H1 (cell line): ENCODE measurements around the gene GTF3C2.

ENCODE experiments used
- BRCA1 ChIP-seq: IDR thresholded peaks from 2 replicates; pipeline ENCODE4 v1.6.1; 2012; ENCODE audit warnings: low read depth, low read length, improper control_type of control experiment
- CHD2 ChIP-seq: IDR thresholded peaks from 2 replicates; pipeline ENCODE4 v1.6.1; 2012; ENCODE audit warnings: low read length, improper control_type of control experiment
- EZH2 ChIP-seq: fragments of 200-600 bp; sonication (generic); IDR thresholded peaks from 2 replicates; pipeline ENCODE4 v1.7.1; 2012; ENCODE audit warnings: low read depth, mild to moderate bottlenecking, moderate library complexity, low read length, inconsistent platforms; ENCODE audit not compliant: severe bottlenecking
- POLR2A ChIP-seq, 2 experiments: IDR thresholded peaks; 1 replicate in 1 of 2; 2 replicates in 1 of 2; pipeline ENCODE4 v1.6.1; 2011; ENCODE audit warnings: low read depth in 2 of 2, low read length in 2 of 2, mild to moderate bottlenecking in 2 of 2; ENCODE audit errors: control extremely low read depth in 1 of 2
- POLR2AphosphoS5 ChIP-seq: IDR thresholded peaks from 2 replicates; pipeline ENCODE4 v1.6.1; 2011; ENCODE audit warnings: low read depth, low read length
- RAD21 ChIP-seq, 2 experiments: IDR thresholded peaks in 1 of 2; conservative IDR thresholded peaks in 1 of 2; 2 replicates each; pipeline ENCODE4 v1.6.1; 2011; ENCODE audit warnings: low read depth in 2 of 2, low read length in 2 of 2, improper control_type of control experiment in 1 of 2, inconsistent platforms in 1 of 2, mild to moderate bottlenecking in 1 of 2, moderate library complexity in 1 of 2
- SRF ChIP-seq: IDR thresholded peaks from 2 replicates; pipeline ENCODE4 v1.6.1; 2011; ENCODE audit warnings: mild to moderate bottlenecking, low read depth, low read length, moderate library complexity
- SUZ12 ChIP-seq: fragments of 200-600 bp; sonication (generic); IDR thresholded peaks from 2 replicates; pipeline ENCODE4 v1.6.1; 2012; ENCODE audit warnings: mild to moderate bottlenecking, inconsistent platforms, low read length, moderate library complexity, mixed read lengths
- TF ChIP-seq, protein P1 (sequence below), 3 experiments: IDR thresholded peaks; 1 replicate in 2 of 3; 2 replicates in 1 of 3; pipeline versions ENCODE4 v1.5.1 to v1.6.1; 2011; ENCODE audit warnings: low read length in 3 of 3, mild to moderate bottlenecking in 3 of 3, inconsistent platforms in 2 of 3, low read depth in 1 of 3, moderate library complexity in 1 of 3; ENCODE audit not compliant: insufficient read depth in 1 of 3; ENCODE audit errors: control extremely low read depth in 1 of 3

- TF ChIP-seq BRCA1 (no peak), CHD2 (no peak), POLR2A (IDR thresholded peaks at IDR 0.05; ENCODE audit: control extremely low read depth in 1 of 2, low read depth in 2 of 2, low read length in 2 of 2) (no peak), EZH2 (no peak), POLR2AphosphoS5 (no peak), SUZ12 (no peak), RAD21 (IDR thresholded peaks at IDR 0.05 in 1 of 2, conservative IDR thresholded peaks at IDR 0.05 in 1 of 2; ENCODE audit: low read depth in 2 of 2, low read length in 2 of 2) (no peak), SRF (no peak)
- TF ChIP-seq, protein P1, sequence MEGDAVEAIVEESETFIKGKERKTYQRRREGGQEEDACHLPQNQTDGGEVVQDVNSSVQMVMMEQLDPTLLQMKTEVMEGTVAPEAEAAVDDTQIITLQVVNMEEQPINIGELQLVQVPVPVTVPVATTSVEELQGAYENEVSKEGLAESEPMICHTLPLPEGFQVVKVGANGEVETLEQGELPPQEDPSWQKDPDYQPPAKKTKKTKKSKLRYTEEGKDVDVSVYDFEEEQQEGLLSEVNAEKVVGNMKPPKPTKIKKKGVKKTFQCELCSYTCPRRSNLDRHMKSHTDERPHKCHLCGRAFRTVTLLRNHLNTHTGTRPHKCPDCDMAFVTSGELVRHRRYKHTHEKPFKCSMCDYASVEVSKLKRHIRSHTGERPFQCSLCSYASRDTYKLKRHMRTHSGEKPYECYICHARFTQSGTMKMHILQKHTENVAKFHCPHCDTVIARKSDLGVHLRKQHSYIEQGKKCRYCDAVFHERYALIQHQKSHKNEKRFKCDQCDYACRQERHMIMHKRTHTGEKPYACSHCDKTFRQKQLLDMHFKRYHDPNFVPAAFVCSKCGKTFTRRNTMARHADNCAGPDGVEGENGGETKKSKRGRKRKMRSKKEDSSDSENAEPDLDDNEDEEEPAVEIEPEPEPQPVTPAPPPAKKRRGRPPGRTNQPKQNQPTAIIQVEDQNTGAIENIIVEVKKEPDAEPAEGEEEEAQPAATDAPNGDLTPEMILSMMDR (IDR thresholded peaks at IDR 0.05; ENCODE audit: control extremely low read depth in 1 of 3, insufficient read depth in 1 of 3, low read depth in 1 of 3, low read length in 3 of 3), result no peak
Observed at GRCh38 chr2:27296481-27296880, 60.1 kb downstream of the GTF3C2 start.
